Upper lobe of right lung (tissue), 1 donor: ENCODE data around the gene FMN1. TPM values are rescaled to one million over a fixed set of nuclear protein-coding genes. Genes with fewer than 3 reads are reported as not detected.

Experiments used
- ATAC-seq: fragments of 200-7000 bp; cut with Tn5 transposase; one replicate; pipeline ENCODE4 v1.9.1; 2020; ENCODE audit warnings: mild to moderate bottlenecking, moderate library complexity
- DNase-seq: peaks from one replicate; pipeline ENCODE4 v3.0.0-alpha.2; 2020
- H3K27ac ChIP-seq: fragments of 200-600 bp; one replicate; pipeline ENCODE4 v1.8.0; 2022
- H3K27me3 ChIP-seq: fragments of 200-600 bp; one replicate; pipeline ENCODE4 v1.8.0; 2022; ENCODE audit warnings: mild to moderate bottlenecking
- H3K36me3 ChIP-seq: fragments of 200-600 bp; one replicate; pipeline ENCODE4 v1.8.0; 2022
- H3K4me1 ChIP-seq: fragments of 200-600 bp; one replicate; pipeline ENCODE4 v1.8.0; 2022
- H3K4me3 ChIP-seq: fragments of 200-600 bp; one replicate; pipeline ENCODE4 v1.8.0; 2022; ENCODE audit warnings: mild to moderate bottlenecking
- H3K9me3 ChIP-seq: fragments of 200-600 bp; one replicate; pipeline ENCODE4 v1.8.0; 2022
- intact Hi-C: fragments of 100-400 bp; cut with DNase I; formaldehyde crosslinking; loops from one replicate; pipeline ENCODE4 v1.11.0; 2022
- total RNA-seq: library from RNA; stranded (reverse); fragmentation: NEBNext Ultra II Directional; extraction: Animal tissue kit (Norgen Biotek cat#: 25700); gene quantifications from one replicate; pipeline ENCODE4 v1.2.1, GENCODE V29; 2021
- TF ChIP-seq, protein P1 (sequence below): fragments of 200-600 bp; IDR thresholded peaks from one replicate; pipeline ENCODE4 v1.8.0; 2022; ENCODE audit warnings: antibody characterized with exemption
- donor health status: DM: no; HTN: yes; CAD: no; lungs with severe emphysema.

FMN1 gene
- total RNA-seq, 1 donor from 2014 or later: 33.5 TPM

DNA sequence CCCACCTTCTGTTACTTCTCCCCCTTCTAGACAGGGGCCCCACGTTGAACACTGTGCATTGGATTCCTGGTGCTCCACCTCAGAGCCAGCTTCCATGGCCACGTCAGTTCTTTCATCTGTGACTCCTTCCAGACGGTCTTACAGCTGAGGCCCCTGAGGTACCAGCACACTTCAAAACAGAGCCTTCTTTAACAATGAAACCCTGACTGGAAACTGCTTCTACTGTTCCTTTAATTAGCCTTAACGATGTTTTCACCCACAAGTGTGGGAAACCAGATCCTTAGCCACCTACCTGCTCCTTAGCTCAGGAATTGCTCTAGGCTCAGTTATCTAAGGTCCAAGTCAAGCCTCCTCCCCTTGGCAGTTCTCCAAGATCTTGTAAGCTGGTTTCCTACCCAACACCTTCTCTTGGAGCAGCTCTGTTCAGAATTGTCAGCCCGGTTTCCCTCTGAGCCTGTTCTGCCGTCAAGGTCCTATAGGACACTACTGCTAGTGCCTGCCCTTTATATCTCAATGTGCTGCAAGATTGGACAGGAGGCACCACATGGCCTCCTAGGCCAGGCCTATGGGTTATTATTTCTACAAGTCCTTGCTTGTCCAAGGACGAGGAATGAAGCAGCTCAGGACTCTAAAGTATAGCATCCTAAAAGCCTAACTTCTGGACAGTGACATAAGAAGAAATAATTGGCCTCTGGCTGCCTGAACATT is 80.7 kb downstream of the FMN1 start:
- Histone ChIP-seq H3K9me3 (no peaks in the 10 kb centered on the region), H3K4me1 (peaks cover 9% of the 10 kb centered on the region), H3K4me3 (no peak overlapping the region), H3K27me3 (no peaks in the 10 kb centered on the region), H3K36me3 (no peaks in the 10 kb centered on the region), H3K27ac (no peak overlapping the region)
- ATAC-seq (no peak), DNase-seq (no peak)
- intact Hi-C loops: no loop called here
- TF ChIP-seq, protein P1, sequence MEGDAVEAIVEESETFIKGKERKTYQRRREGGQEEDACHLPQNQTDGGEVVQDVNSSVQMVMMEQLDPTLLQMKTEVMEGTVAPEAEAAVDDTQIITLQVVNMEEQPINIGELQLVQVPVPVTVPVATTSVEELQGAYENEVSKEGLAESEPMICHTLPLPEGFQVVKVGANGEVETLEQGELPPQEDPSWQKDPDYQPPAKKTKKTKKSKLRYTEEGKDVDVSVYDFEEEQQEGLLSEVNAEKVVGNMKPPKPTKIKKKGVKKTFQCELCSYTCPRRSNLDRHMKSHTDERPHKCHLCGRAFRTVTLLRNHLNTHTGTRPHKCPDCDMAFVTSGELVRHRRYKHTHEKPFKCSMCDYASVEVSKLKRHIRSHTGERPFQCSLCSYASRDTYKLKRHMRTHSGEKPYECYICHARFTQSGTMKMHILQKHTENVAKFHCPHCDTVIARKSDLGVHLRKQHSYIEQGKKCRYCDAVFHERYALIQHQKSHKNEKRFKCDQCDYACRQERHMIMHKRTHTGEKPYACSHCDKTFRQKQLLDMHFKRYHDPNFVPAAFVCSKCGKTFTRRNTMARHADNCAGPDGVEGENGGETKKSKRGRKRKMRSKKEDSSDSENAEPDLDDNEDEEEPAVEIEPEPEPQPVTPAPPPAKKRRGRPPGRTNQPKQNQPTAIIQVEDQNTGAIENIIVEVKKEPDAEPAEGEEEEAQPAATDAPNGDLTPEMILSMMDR: no peak

DNA sequence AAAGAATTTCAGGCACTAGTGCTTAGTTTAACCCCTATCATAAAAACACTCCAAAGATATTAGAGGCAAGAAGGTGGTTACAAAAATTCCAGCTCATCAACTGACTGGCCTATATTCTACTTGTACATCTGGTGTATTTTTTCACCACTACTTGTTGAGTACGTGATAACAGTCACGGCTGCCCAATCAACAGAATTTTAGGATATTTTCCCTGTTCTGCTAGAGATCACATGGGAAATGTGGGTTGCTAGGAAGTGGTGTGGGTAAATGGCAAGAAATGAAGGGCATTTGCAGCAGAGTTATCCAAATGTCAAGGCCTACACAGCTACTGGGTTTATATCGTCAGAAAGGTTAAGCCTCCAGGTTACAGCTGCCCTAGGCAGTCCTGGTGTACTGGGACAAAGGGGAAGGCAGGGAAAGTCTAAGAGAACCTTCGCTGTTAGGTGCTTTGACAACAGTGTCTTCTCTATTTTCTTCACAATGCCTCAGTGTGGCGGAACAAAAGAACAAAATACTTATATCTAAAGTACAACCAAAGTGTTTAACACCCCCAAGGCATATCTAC is 81.9 kb downstream of the FMN1 start:
- no peak for ATAC-seq

DNA sequence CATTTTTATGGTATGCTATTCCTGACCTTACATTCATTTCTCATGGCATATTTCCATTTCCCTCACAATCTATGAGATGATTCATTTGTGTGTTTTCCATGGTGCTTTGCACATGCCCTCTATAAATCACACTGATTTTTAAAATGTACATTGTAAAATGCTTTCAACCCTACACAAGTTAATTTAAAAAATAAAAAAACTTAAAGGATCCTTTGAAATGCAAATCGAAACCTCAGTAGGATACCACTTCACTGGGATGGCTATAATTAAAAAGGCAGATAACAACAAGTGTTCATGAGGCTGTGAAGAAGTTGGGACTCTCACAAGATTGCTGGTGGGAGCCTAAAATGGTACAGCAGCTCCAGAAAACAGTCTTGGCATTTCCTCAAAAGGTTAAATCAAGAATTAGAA is 83.5 kb downstream of the FMN1 start:
- Histone ChIP-seq H3K4me1 (peaks cover 9% of the 10 kb centered on the region), H3K9me3 (no peaks in the 10 kb centered on the region), H3K27me3 (no peaks in the 10 kb centered on the region), H3K27ac (no peak overlapping the region), H3K36me3 (no peaks in the 10 kb centered on the region), H3K4me3 (no peak overlapping the region)
- intact Hi-C loops: no loop called here
- TF ChIP-seq, protein P1: no peak
- ATAC-seq (no peak), DNase-seq (no peak)

More for the DNA sequence above, 81.9 kb downstream of the FMN1 start:
- no peak for DNase-seq
- Histone ChIP-seq H3K27me3 (no peaks in the 10 kb centered on the region), H3K27ac (no peak overlapping the region), H3K4me1 (peaks cover 9% of the 10 kb centered on the region), H3K36me3 (no peaks in the 10 kb centered on the region), H3K9me3 (no peaks in the 10 kb centered on the region), H3K4me3 (no peak overlapping the region)
- intact Hi-C loops: no loop called here
- TF ChIP-seq, protein P1: no peak

DNA sequence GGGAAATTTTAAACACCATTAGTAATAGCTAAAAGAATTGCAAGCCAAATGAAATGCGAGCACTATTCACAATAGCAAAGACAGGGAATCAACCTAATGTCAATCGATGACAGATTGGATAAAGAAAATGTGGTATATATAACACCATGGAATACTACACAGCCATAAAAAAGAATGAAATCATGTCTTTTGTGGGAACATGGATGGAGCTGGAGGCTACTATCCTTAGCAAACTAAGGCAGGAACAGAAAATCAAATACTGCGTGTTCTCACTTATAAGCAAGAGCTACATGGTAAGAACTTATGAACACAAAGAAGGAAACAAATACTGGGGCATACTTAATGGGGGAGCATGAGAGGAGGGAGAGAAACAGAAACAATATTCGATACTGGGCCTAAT is 85.2 kb downstream of the FMN1 start:
- no peak overlapping the region for H3K4me3 ChIP-seq
- TF ChIP-seq, protein P1: no peak
- H3K27me3 ChIP-seq: no peaks in the 10 kb centered on the region
- no peak overlapping the region for H3K27ac ChIP-seq
- H3K9me3 ChIP-seq: no peaks in the 10 kb centered on the region
- ATAC-seq: no peak
- intact Hi-C loops: no loop called here
- no peak for DNase-seq
- H3K4me1 ChIP-seq: no peaks in the 10 kb centered on the region
- no peaks in the 10 kb centered on the region for H3K36me3 ChIP-seq

DNA sequence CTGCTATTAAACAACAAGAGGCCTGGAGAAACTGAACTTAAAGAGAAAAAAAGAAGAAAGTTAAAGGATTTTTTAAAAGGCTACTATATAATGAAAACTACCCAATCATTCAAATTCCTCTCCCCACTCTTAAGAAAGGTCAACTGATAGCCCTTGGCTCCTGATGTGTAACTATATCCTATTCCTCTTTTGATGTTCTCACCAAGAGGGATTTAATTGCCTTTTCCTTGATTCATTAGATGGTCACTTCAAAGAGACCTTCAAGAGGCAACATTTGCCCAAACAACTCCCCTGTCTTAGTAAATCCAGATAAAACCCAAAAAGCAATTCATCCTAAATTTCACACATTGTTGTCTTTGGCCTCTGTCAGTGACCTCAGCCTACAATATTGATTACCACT is 86.0 kb downstream of the FMN1 start:
- intact Hi-C loops: no loop called here
- no peak overlapping the region for H3K27ac ChIP-seq
- ATAC-seq (no peak), DNase-seq (no peak)
- H3K4me3 ChIP-seq: no peak overlapping the region
- H3K4me1 ChIP-seq: no peaks in the 10 kb centered on the region
- H3K36me3 ChIP-seq: no peaks in the 10 kb centered on the region
- H3K27me3 ChIP-seq: no peaks in the 10 kb centered on the region
- TF ChIP-seq, protein P1: no peak
- H3K9me3 ChIP-seq: no peaks in the 10 kb centered on the region
